ENCODE measurements around the gene TEX11.
"Not testable (repeated sequence)": the region's sequence is repeated elsewhere in the genome, so short reads cannot be mapped to it uniquely, and the experiment has no call there.

The TEX11 gene

DNA sequence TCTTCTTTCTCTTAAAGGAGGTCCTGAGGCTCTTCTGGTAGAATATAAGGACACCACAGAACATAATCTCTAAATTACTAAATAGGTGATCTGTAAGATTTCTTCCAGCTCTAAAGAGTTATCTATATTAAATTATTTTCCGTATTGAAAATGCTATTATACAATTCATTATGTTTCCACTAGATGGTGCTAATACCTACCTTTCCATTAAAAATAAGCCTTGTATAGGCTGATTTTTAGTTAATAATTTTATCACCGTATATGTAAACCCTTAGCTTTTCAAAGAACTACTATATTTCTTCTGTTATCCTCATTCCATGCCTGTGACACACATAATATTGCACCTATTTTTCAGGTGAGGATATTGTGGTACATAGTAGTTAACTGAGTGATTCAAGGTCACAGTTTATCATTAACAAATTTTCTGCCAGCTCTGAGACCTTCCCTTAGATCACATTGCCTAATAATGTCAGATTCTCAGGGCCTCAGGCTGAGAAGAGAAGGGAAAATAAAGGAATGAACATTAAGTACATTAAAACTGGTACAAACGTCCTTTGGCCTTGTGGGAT is 138.8 kb downstream of the TEX11 start:
- intact Hi-C loops (cut with DNase I) = loop anchor here (5.0 kb wide), 1 partner anchor 193 kb away; no protein-coding TSS in a partner anchor
- no peak for DNase-seq

DNA sequence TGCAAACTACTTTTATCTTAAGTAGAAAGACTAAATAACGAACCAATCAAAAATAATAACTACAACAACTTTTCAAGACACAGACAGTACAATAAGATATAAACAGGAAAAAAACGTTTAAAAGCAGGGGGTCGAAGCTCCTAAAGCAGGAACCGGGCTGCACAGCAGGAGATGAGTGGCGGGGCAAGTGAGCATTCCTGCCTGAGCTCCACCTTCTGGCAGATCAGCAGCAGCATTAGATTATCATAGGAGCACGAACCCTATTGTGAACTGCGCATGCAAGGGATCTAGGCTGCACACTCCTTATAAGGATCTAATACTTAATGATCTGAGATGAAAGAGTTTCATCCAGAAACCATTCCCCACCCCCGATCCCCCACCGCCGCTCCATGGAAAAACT is 146.2 kb downstream of the TEX11 start:
- DNase-seq = no peak
- intact Hi-C loops (cut with DNase I) = no loop called here

DNA sequence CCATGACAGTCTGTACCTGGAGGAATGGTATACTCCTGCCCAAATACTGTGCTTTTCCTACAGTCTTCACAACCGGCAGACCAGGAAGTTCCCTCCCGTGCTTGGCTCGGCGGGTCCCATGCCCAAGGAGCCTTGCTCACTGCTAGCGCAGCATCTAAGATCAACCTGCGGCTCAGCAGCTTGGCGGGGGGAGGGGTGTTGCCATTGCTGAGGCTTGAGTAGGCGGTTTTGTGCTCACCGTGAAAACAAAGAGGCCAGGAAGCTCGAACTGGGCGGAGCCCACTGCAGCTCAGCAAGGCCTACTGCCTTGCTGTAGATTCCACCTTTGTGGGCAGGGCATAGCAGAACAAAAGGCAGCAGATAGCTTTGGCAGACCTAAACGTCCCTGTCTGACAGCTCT is 152.7 kb downstream of the TEX11 start:
- DNase-seq = no peak
- intact Hi-C loops (cut with DNase I) = no loop called here

DNA sequence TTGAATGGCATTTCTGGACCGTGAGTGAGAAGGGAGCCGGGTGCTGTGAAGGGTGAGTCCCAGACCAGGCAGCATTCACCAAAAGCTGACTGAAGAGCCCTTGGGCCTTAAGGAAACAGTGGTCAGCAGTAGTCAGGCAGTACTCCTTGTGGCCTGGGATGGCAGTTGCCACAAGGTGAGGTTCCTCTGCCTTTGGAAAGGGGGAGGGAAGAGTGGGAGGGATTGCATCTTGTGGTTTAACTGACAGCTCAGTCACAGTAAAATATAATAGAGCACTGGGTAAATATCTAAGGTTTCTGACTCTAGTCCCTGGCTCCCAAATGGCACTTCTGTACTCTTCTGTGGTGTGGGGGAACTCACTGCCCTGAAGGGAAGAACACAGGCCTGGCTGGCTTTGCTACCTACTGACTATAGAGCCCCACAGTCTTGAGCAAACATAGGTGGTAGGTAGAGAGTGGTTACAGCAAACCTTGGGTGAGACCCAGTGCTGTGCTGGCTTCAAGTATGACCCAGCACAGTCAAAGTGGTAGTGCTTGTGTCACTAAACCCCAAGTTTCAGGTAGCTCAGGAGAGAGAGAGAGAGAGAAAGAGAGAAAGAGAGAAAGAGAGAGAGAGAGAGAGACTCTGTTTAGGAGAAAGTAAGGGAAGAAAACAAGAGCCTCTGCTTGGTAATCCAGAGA is 154.2 kb downstream of the TEX11 start:
- no peak for DNase-seq
- intact Hi-C loops (cut with DNase I) = no loop called here

DNA sequence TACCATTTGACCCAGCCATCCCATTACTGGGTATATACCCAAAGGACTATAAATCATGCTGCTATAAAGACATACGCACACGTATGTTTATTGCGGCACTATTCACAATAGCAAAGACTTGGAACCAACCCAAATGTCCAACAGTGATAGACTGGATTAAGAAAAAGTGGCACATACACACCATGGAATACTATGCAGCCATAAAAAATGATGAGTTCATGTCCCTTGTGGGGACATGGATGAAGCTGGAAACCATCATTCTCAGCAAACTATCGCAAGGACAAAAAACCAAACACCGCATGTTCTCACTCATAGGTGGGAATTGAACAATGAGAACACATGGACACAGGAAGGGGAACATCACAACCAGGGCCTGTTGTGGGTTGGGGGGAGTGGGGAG is 174.7 kb downstream of the TEX11 start:
- DNase-seq; intact Hi-C loops (cut with DNase I): not testable (repeated sequence)

DNA sequence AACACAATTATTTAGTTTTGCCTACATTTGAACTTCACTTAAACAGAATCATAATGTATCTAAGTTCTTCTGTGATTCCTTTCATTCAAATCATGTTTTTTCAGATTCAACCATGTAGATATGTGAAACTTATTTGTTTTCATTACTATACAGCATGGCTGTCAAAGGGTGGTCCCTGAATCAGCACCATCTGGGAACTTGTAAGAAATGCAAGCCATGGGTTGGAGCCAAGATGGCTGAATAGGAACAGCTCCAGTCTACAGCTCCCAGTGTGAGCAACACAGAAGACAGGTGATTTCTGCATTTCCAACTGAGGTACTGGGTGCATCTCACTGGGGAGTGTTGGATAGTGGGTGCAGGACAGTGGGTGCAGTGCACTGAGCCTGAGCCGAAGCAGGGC is 180.6 kb downstream of the TEX11 start:
- intact Hi-C loops (cut with DNase I); DNase-seq: not testable (repeated sequence)

DNA sequence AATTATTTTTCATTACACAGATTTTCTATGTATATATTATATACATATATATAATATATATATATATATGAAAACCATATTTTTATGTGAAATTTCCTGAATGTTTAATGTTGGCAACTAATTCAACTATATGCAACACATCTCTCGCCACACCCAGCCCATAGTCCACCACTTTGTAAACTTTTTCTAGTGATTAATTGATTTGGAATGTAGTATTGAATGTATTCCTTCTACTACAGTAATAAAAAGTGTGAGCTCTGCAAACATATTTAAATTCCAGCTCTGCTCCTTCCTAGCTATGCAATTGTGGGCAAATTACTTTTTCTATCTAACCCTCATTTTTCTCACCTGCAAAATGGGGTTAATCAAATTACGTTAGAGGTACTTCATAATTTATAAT is 187.8 kb downstream of the TEX11 start:
- intact Hi-C loops (cut with DNase I) = no loop called here
- no peak for DNase-seq

DNA sequence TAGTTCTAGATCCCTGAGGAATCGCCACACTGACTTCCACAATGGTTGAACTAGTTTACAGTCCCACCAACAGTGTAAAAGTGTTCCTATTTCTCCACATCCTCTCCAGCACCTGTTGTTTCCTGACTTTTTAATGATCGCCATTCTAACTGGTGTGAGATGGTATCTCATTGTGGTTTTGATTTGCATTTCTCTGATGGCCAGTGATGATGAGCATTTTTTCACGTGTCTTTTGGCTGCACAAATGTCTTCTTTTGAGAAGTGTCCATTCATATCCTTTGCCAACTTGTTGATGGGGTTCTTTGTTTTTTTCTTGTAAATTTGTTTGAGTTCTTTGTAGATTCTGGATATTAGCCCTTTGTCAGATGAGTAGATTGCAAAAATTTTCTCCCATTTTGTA is 197.2 kb downstream of the TEX11 start:
- intact Hi-C loops (cut with DNase I) = not testable (repeated sequence)

DNA sequence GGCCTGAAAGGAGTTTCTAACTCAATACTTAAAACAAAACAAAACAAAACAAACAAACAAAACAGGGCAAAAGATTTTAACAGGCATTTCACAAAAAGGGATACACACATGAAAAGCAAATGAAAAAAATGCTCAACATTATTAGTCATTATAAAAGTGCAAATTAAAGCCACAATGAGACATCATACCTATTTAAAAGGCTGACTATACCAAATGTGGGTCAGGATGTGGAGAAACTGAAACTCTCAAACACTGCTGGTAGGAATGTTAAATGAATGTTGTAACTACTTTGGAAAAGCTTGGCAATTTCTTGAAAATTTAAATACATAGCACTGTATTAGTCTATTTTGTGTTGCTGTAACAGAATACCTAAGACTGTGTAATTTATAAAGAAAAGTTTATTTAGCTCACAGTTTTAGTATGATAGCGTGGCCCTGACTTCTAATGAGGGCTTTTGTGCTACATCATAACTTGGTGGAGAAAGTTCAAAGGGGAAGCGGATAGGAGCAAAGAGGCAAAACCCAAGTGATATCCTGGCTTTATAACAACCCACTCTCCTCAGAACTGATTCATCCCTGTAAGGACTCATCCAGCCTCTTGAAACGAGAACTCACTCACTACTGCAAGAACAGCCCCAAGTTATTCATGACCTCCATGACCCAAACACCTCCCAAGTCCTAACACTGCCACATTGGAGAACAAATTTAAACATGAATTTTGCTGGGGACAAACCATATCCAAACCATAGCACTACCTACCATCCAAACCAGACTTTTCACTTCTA is 214.0 kb downstream of the TEX11 start:
- DNase-seq = no peak
- intact Hi-C loops (cut with DNase I) = no loop called here

More for the DNA sequence above, 197.2 kb downstream of the TEX11 start:
- DNase-seq = not testable (repeated sequence)

DNA sequence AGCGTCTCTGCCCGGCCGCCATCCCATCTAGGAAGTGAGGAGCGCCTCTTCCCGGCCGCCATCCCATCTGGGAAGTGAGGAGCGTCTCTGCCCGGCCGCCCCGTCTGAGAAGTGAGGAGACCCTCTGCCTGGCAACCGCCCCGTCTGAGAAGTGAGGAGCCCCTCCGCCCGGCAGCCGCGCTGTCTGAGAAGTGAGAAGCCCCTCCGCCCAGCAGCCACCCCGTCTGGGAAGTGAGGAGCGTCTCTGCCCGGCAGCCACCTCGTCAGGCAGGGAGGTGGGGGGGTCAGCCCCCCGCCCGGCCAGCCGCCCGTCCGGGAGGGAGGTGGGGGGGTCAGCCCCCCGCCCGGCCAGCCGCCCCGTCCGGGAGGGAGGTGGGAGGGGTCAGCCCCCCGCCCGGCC is 229.1 kb downstream of the TEX11 start:
- intact Hi-C loops (cut with DNase I) = not testable (repeated sequence)
- peak in 1 of 10 donors; percentile 79 for DNase-seq

DNA sequence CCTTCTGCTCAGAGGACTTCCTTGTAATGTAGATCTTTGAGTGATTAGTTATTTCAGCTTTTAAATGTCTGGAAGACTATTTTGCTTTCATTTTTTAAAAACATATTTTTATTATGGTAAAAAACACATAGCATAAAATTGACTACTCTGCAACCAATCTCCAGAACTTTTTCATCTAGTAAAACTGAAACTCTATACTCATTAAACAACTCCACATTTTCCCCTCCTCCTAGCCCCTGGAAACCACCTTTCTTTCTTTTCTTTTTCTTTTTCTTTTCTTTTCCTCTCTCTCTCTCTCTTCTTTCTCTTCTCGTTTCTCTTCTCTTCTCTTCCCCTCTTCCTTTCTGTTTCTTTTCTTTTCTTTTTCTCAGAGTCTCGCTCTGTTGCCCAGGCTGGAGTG is 233.2 kb downstream of the TEX11 start:
- no peak for DNase-seq
- intact Hi-C loops (cut with DNase I) = no loop called here

DNA sequence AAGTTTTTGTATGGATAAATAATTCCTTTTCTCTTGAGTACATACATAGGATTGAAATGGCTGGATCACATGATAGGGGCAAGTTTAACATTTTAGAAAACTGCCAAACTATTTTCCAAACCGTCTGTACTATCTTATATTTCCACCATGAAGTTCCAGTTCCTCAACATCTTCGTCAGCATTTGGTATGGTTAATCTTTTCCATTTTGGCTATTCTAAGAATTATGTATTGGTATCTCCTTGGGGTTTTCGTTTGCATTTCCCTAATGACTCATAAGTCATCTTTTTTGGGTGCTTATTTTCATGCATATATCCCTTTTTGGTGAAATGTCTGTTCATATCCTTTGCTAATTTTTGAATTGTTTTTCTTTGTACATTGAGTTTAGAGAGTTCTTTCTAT is 236.2 kb downstream of the TEX11 start:
- no peak for DNase-seq
- intact Hi-C loops (cut with DNase I) = no loop called here

DNA sequence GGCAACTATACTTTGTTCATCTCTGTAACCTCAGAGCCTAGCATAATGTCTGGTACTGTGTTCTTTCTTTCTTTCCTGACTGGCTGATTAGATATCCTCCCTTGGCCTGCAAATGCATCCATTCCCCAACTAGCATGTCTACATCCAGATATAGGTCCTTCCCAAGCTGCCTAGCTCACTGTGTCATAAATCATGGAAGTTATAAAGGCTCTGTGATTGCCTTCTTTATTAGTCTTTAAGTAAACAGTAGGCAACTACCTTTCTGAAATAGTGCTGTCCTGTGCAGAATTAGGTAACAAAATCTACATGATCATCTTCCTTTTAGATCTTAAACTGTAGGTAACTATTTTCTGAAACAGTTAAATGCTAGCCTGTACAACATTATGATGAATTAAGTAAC is 239.4 kb downstream of the TEX11 start:
- no peak for DNase-seq
- intact Hi-C loops (cut with DNase I) = loop anchor here (10.0 kb wide), 1 partner anchor 214 kb away; no protein-coding TSS in a partner anchor

DNA sequence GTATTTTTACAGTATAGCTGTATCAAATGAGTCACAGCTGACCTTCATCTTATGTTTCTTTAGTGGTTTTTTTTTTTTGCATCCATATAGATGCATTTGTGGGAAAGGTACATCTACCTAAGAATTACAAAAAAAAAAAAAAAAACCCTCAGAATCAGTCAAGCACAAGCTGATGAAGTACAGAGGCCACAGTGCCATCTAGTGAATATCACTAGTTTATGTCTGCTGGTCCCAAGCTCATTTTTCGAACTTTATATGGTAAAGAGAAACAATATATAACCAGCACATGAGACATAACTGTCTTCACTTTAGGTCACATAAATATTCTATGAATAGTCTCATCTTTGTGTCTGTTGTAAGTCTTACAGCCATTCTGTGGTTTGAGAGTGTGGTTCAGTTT is 243.8 kb downstream of the TEX11 start:
- intact Hi-C loops (cut with DNase I) = loop anchor here (10.0 kb wide), 1 partner anchor 210 kb away; no protein-coding TSS in a partner anchor
- no peak for DNase-seq

DNA sequence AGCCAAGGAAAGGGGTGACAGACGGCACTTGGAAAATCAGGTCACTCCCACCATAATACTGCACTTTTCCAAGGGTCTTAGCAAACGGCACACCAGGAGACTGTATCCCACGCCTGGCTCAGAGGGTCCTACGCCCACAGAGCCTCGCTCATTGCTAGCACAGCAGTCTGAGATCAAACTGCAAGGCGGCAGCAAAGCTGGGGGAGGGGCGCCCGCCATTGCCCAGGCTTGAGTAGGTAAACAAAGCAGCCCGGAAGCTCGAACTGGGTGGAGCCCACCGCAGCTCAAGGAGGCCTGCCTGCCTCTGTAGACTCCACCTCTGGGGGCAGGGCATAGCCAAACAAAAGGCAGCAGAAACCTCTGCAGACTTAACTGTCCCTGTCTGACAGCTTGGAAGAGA is 247.4 kb downstream of the TEX11 start:
- intact Hi-C loops (cut with DNase I) = loop anchor here (10.0 kb wide), 1 partner anchor 206 kb away; no protein-coding TSS in a partner anchor
- DNase-seq = peak in 1 of 10 donors; percentile 55

DNA sequence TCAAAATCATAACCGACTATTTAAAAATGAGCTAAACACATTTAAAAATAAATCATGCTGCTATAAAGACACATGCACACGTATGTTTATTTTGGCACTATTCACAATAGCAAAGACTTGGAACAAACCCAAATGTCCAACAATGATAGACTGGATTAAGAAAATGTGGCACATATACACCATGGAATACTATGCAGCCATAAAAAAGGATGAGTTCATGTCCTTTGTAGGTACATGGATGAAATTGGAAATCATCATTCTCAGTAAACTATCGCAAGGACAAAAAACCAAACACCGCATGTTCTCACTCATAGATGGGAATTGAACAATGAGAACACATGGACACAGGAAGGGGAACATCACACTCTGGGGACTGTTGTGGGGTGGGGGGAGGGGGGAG is 251.0 kb downstream of the TEX11 start:
- DNase-seq; intact Hi-C loops (cut with DNase I): not testable (repeated sequence)

DNA sequence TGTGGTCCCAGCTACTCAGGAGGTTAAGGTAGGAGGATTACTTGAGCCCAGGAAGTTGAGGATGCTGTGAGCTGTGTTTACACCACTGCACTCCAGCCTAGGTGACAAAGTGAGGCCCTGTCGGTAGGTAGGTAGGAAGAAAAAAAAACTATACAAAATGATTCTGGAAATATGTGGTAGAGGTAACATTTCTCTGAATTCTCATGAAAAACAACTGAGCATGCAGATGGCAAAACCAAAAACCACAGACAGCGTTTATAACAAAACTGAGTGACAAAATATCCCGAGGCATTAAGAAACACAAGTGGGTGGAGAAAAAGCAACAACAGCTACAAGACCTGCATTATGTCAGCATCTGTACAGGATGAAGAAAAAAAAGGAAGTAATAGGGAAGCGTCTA is 252.2 kb downstream of the TEX11 start:
- intact Hi-C loops (cut with DNase I) = no loop called here

DNA sequence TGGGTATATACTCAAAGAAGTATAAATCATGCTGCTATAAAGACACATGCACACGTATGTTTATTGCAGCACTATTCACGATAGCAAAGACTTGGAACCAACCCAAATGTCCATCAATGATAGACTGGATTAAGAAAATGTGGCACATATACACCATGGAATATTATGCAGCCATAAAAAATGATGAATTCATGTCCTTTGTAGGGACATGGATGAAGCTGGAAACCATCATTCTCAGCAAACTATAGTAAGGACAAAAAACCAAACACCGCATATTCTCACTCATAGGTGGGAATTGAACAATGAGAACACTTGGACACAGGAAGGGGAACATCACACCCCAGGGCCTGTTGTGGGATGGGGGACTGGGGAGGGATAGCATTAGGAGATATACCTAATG is 260.6 kb downstream of the TEX11 start:
- intact Hi-C loops (cut with DNase I); DNase-seq: not testable (repeated sequence)

More for the DNA sequence above, 252.2 kb downstream of the TEX11 start:
- no peak for DNase-seq

DNA sequence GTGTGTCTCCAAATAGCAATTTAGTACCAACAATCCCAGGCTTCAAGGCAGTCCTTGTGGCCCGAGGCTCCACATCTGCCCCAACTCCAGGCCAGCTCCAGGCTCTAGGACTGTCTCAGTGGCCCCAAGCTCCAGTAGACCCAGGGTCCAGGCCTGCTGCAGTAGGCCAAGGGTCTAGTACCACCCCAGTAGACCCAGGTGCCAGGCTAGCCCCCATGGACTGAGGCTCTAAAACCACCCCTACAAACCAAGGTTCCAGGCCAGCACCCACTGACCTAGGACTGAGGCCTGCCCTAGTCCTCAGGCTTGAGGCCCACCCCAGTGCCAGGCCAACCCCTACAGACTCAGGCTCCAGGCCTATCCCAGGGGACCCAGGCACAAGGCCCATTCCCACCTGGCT is 272.3 kb downstream of the TEX11 start:
- peak in 1 of 10 donors; percentile 48 for DNase-seq
- intact Hi-C loops (cut with DNase I) = no loop called here

DNA sequence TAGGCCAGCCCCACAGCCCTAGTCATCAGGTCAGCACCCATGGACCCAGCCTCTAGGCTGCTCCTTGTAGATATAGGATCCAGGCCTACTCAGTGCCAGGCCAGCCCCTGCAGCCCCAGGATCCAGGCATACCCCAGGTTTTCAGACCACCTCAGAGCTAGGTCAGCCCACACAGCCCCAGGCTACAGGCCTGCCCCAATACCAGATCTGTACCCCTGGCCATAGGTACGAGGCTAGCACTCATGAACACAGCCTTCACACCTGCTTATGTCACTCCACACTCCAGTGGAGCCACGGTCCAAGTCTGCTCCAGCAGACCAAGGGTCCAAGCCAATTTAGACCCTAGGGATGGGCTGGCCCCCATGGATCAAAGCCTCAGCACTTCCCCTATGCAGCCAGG is 272.8 kb downstream of the TEX11 start:
- intact Hi-C loops (cut with DNase I) = no loop called here

DNA sequence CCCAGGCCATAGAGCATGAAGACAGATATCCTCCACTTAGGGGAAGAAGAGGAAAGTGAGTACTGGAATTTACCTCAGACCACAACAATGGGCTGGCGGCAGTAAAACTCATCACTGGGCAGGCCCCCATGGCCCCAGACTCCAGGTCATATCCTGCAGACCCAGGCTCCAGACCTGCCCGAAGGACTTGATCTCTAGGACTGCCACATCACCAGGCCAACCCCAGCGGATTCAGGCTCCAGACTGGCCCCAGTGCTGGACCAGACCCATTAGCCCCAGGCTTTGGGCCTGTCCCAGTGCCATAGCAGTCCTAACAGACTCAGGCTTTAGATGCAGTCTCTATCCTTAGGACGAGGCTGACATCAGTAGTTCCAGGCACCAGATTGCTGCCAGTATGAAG is 273.3 kb downstream of the TEX11 start:
- intact Hi-C loops (cut with DNase I) = no loop called here
- DNase-seq = peak in 2 of 10 donors; percentile 52 to 59

More for the DNA sequence above, 272.8 kb downstream of the TEX11 start:
- DNase-seq = peak in 2 of 10 donors; percentile 43 to 48

Data from posterior cingulate gyrus (tissue), 11 donors.